Hepatic stellate cell (primary cell): Measurements from ENCODE around the gene LCN1.
"Not testable (repeated sequence)": the region's sequence is repeated elsewhere in the genome, so short reads cannot be mapped to it uniquely, and the experiment has no call there.

ENCODE experiments used
- DNase-seq: peaks from one replicate; pipeline ENCODE4 v3.0.0; 2011; ENCODE audit warnings: low spot score

The LCN1 gene

GRCh38 chr9:135504262-135505243, 16.7 kb upstream of the LCN1 start:
- DNase-seq: peak; percentile 79

- no peak for DNase-seq
Measured at GRCh38 chr9:135505406-135506187, 15.6 kb upstream of the LCN1 start.

GRCh38 chr9:135506327-135507103, 14.7 kb upstream of the LCN1 start:
- no peak for DNase-seq

GRCh38 chr9:135507104-135508035, 13.9 kb upstream of the LCN1 start:
- no peak for DNase-seq

- DNase-seq: no peak
Measured at GRCh38 chr9:135508211-135508820, 12.9 kb upstream of the LCN1 start.

- DNase-seq: no peak
Measured at GRCh38 chr9:135509458-135509857, 11.8 kb upstream of the LCN1 start.

- DNase-seq: no peak
Measured at GRCh38 chr9:135512241-135512603, 9.0 kb upstream of the LCN1 start.

- DNase-seq: no peak
Measured at GRCh38 chr9:135512904-135513303, 8.3 kb upstream of the LCN1 start.

- DNase-seq: no peak
Measured at GRCh38 chr9:135513351-135513846, 7.8 kb upstream of the LCN1 start.

- DNase-seq: not testable (repeated sequence)
Measured at GRCh38 chr9:135513906-135514305, 7.3 kb upstream of the LCN1 start.

GRCh38 chr9:135514342-135515082, 6.7 kb upstream of the LCN1 start:
- no peak for DNase-seq

- DNase-seq: no peak
Measured at GRCh38 chr9:135515083-135515951, 5.9 kb upstream of the LCN1 start.

- no peak for DNase-seq
Measured at GRCh38 chr9:135516132-135516860, 4.9 kb upstream of the LCN1 start.

- DNase-seq: no peak
Measured at GRCh38 chr9:135517407-135517822, 3.8 kb upstream of the LCN1 start.

GRCh38 chr9:135519179-135519971, 1.9 kb upstream of the LCN1 start:
- no peak for DNase-seq

GRCh38 chr9:135521608-135522095, 412 bp downstream of the LCN1 start:
- no peak for DNase-seq
